Hepatocyte (in vitro differentiated cells): ENCODE measurements around the gene DPT.

Source experiments
- CTCF ChIP-seq: fragments of 200-600 bp; sonication (generic); IDR thresholded peaks from 2 replicates; pipeline ENCODE4 v1.5.1; 2016; ENCODE audit warnings: antibody characterized with exemption, mild to moderate bottlenecking; ENCODE audit not compliant: poor library complexity
- EZH2 ChIP-seq: fragments of 200-600 bp; sonication (generic); IDR thresholded peaks from 2 replicates; pipeline ENCODE4 v1.6.1; 2016; ENCODE audit warnings: antibody characterized with exemption, mild to moderate bottlenecking, borderline replicate concordance

- TF ChIP-seq CTCF (no peak), EZH2 (no peak)
Observed at GRCh38 chr1:168714012-168714411, 15.0 kb downstream of the DPT start.
